Uterus (tissue), 4 donors: ENCODE results near the gene PRKG1. TPM values are rescaled to one million over a fixed set of nuclear protein-coding genes. Genes with fewer than 3 reads are reported as not detected.

Experiments
- DNase-seq, 2 donors: peaks; one replicate each; pipeline ENCODE4 v3.0.0-alpha.2; 2019 to 2020
- H3K27ac ChIP-seq, 2 donors: fragments of 200-600 bp; sonication (generic); 1 replicate in 1 of 2; 2 replicates in 1 of 2; pipeline ENCODE4 v1.5.1; 2016 to 2018
- H3K27me3 ChIP-seq, 2 donors: fragments of 200-600 bp; sonication (generic); one replicate each; pipeline ENCODE4 v1.5.1; 2018 to 2019; ENCODE audit warnings: control low read depth in 1 of 2
- H3K36me3 ChIP-seq, 2 donors: fragments of 200-600 bp; sonication (generic); one replicate each; pipeline ENCODE4 v1.5.1; 2019; ENCODE audit warnings: control low read depth in 1 of 2
- H3K4me1 ChIP-seq, 2 donors: fragments of 200-600 bp; sonication (generic); one replicate each; pipeline ENCODE4 v1.5.1; 2018 to 2019; ENCODE audit warnings: control low read depth in 1 of 2
- H3K4me3 ChIP-seq, 2 donors: fragments of 200-600 bp; sonication (generic); 1 replicate in 1 of 2; 2 replicates in 1 of 2; pipeline ENCODE4 v1.5.1; 2018 to 2019; ENCODE audit warnings: mild to moderate bottlenecking in 1 of 2
- H3K9me3 ChIP-seq, 2 donors: fragments of 200-600 bp; sonication (generic); one replicate each; pipeline ENCODE4 v1.5.1; 2019; ENCODE audit warnings: control low read depth in 1 of 2
- POLR2A ChIP-seq, 2 donors: fragments of 450-650 bp; IDR thresholded peaks; one replicate each; pipeline ENCODE4 v1.6.1; 2016; ENCODE audit warnings: antibody characterized with exemption in 2 of 2, mild to moderate bottlenecking in 1 of 2, moderate library complexity in 1 of 2
- intact Hi-C: fragments of 100-400 bp; cut with DNase I; formaldehyde crosslinking; loops from one replicate; pipeline ENCODE4 v1.15.1; 2023; ENCODE audit warnings: low total_unique reads
- total RNA-seq, 4 donors: library from RNA; depleted of rRNA in 3 of 4; stranded (reverse); fragments of >200 nt in 3 of 4; gene quantifications; one replicate each; pipeline versions ENCODE4 v1.1.0 to v1.2.4, GENCODE V29; 2014 to 2023
- TF ChIP-seq, protein P1 (sequence below), 4 experiments: fragments of 200-600 bp in 2 of 4; fragments of 450-650 bp in 2 of 4; sonication (generic) in 2 of 4; IDR thresholded peaks; one replicate each; pipeline ENCODE4 v1.5.1; 2016 to 2019; ENCODE audit warnings: antibody characterized with exemption in 4 of 4, mild to moderate bottlenecking in 2 of 4, moderate library complexity in 1 of 4
- donor health status: DM: yes; HTN: yes; CAD: no.

Gene PRKG1
- total RNA-seq, 4 donors from 2014 or later, result 32.4 to 136 (median 69.6) TPM

- Histone ChIP-seq H3K27ac (no peak overlapping the region), H3K9me3 (no peaks in the 10 kb centered on the region), H3K4me1 (peaks cover 0 to 3% of the 10 kb centered on the region in 2 donors), H3K36me3 (no peaks in the 10 kb centered on the region), H3K4me3 (no peak overlapping the region), H3K27me3 (no peaks in the 10 kb centered on the region)
- TF ChIP-seq, protein P1, sequence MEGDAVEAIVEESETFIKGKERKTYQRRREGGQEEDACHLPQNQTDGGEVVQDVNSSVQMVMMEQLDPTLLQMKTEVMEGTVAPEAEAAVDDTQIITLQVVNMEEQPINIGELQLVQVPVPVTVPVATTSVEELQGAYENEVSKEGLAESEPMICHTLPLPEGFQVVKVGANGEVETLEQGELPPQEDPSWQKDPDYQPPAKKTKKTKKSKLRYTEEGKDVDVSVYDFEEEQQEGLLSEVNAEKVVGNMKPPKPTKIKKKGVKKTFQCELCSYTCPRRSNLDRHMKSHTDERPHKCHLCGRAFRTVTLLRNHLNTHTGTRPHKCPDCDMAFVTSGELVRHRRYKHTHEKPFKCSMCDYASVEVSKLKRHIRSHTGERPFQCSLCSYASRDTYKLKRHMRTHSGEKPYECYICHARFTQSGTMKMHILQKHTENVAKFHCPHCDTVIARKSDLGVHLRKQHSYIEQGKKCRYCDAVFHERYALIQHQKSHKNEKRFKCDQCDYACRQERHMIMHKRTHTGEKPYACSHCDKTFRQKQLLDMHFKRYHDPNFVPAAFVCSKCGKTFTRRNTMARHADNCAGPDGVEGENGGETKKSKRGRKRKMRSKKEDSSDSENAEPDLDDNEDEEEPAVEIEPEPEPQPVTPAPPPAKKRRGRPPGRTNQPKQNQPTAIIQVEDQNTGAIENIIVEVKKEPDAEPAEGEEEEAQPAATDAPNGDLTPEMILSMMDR (IDR thresholded peaks at IDR 0.05), result no peak
- no peak for TF ChIP-seq POLR2A (IDR thresholded peaks at IDR 0.05)
- intact Hi-C loops, result no loop called here
- DNase-seq, result no peak
These were observed 932.8 kb downstream of the PRKG1 start for GRCh38 chr10:52007091-52007490.

DNA sequence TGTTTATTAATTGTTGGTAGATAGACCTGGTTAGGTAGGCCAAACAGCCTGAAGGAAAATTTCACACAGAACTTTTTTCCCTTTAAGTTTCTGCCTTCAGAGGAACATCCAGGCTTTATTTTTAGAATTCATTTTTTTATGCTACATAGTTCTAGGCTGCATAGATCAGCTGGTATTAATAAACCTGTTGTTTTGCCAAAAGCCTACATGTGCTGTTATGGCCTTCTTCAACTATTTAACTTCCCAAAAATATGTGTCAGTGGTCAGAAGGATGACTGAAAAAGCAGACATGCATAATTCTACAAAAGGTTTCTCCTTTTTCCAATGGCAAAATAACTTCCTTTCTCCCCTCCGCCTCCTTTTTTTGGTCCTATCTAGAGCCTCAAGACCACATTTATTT is 936.8 kb downstream of the PRKG1 start:
- Histone ChIP-seq H3K4me3 (no peak overlapping the region), H3K27me3 (no peaks in the 10 kb centered on the region), H3K36me3 (no peaks in the 10 kb centered on the region), H3K9me3 (no peaks in the 10 kb centered on the region), H3K4me1 (peaks cover 0 to 3% of the 10 kb centered on the region in 2 donors), H3K27ac (no peak overlapping the region)
- DNase-seq, result no peak
- TF ChIP-seq, protein P1 (IDR thresholded peaks at IDR 0.05), result no peak
- TF ChIP-seq POLR2A (IDR thresholded peaks at IDR 0.05), result no peak
- intact Hi-C loops, result no loop called here

GRCh38 chr10:52019077-52019555 is 944.8 kb downstream of the PRKG1 start:
- intact Hi-C loops, result no loop called here
- TF ChIP-seq, protein P1 (IDR thresholded peaks at IDR 0.05), result no peak
- TF ChIP-seq POLR2A (IDR thresholded peaks at IDR 0.05), result no peak
- Histone ChIP-seq H3K27ac (no peak overlapping the region), H3K4me1 (no peaks in the 10 kb centered on the region), H3K4me3 (no peak overlapping the region), H3K36me3 (no peaks in the 10 kb centered on the region), H3K27me3 (no peaks in the 10 kb centered on the region), H3K9me3 (no peaks in the 10 kb centered on the region)
- no peak for DNase-seq

GRCh38 chr10:52019656-52020055 is 945.4 kb downstream of the PRKG1 start:
- Histone ChIP-seq H3K27me3 (no peaks in the 10 kb centered on the region), H3K27ac (no peak overlapping the region), H3K36me3 (no peaks in the 10 kb centered on the region), H3K4me3 (no peak overlapping the region), H3K9me3 (no peaks in the 10 kb centered on the region), H3K4me1 (no peaks in the 10 kb centered on the region)
- no peak for TF ChIP-seq POLR2A (IDR thresholded peaks at IDR 0.05)
- TF ChIP-seq, protein P1 (IDR thresholded peaks at IDR 0.05), result no peak
- DNase-seq, result no peak
- intact Hi-C loops, result no loop called here

DNA sequence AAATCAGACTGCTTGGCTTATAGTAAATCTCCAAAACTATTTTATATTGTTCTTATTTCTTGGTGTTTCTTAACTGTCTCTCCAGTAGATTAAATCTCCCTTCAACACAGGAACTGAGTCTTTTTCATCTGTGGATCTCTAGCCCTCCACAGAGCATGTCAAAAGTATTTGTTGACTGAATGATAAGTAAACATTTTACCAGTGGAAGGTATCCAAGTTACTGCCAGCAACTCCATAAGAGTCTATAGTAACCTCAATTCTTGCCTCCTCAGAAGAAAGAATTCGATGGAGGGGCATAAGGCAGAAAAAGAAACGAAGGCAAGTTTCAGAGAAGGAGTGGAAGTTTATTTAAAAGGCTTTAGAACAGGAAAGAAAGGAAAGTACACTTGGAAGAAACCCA is 945.9 kb downstream of the PRKG1 start:
- TF ChIP-seq, protein P1 (IDR thresholded peaks at IDR 0.05), result no peak
- no peak for TF ChIP-seq POLR2A (IDR thresholded peaks at IDR 0.05)
- no peak overlapping the region for H3K27ac ChIP-seq
- no peaks in the 10 kb centered on the region for H3K27me3 ChIP-seq
- H3K4me3 ChIP-seq, result no peak overlapping the region
- H3K9me3 ChIP-seq, result no peaks in the 10 kb centered on the region
- H3K4me1 ChIP-seq, result no peaks in the 10 kb centered on the region
- intact Hi-C loops, result no loop called here
- H3K36me3 ChIP-seq, result no peaks in the 10 kb centered on the region
- no peak for DNase-seq
